Neural progenitor cell (in vitro differentiated cells): ENCODE data around the gene RRP8.

Source experiments
- CTCF ChIP-seq: fragments of 200-600 bp; sonication (generic); IDR thresholded peaks from 2 replicates; pipeline ENCODE4 v1.5.1; 2017; ENCODE audit warnings: antibody characterized with exemption, mild to moderate bottlenecking
- EZH2 ChIP-seq: fragments of 200-600 bp; sonication (generic); IDR thresholded peaks from 2 replicates; pipeline ENCODE4 v1.6.1; 2017; ENCODE audit warnings: antibody characterized with exemption, mild to moderate bottlenecking, moderate library complexity
- EZH2phosphoT487 ChIP-seq: fragments of 200-600 bp; sonication (generic); IDR thresholded peaks from 2 replicates; pipeline ENCODE4 v1.6.1; 2017; ENCODE audit warnings: antibody characterized with exemption

- TF ChIP-seq EZH2, result no peak
- no peak for TF ChIP-seq CTCF
- no peak for TF ChIP-seq EZH2phosphoT487
Measured at GRCh38 chr11:6640036-6640984, 36.9 kb upstream of the RRP8 start.
